HG02610 (cell line): ENCODE data around the gene BAZ2B.

Experiments
- ATAC-seq: cut with Tn5 transposase; IDR thresholded peaks from one replicate; pipeline ENCODE4 v1.9.1; 2021; ENCODE audit warnings: mild to moderate bottlenecking, moderate library complexity; ENCODE audit not compliant: unreplicated experiment

Gene BAZ2B

DNA sequence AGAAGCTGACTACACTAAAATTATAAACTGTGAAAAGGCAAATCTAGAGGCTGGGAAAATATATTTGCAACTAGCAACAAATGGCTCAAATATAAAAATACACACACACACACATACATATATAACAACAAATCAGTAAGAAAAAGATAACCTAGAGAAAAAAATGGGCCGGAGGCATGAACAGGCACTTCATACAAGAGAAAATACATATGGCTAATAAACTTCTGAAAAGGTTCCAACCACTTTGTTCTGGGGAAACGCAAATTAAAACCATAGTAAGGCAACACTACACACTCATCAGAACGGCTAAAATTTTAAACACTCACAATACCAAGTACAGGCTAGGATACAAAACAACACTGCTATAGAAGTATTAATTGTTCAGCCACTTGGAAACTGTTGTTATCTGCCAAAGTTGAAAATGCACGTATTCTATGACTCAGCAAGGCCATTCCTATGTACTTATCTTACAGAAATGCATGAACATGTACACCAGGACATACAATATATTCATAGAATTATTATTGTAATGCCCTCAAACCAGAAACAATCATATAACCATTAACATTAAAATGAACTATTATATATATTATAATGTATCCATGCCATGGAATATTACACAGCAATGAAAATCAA is 345.5 kb downstream of the BAZ2B start:
- no peak for ATAC-seq
